ENCODE results near the gene PLD3. TPM values are rescaled to one million over a fixed set of nuclear protein-coding genes. Genes with fewer than 3 reads are reported as not detected.

PLD3 gene
- polyA plus RNA-seq, 3 donors: 194 to 276 (median 275) TPM

Other genes with a start within 250 kb of the PLD3 start
- 10 to 100 TPM in 2 of 3 donors, 1 to 10 TPM in 1; 9.2 to 19.6 (median 17.4) TPM for gene MAP3K10, start 157.3 kb upstream of the PLD3 start, polyA plus RNA-seq (ENCODE audit: insufficient read length in 3 of 3)
- gene TTC9B, start 130.3 kb upstream of the PLD3 start, polyA plus RNA-seq (ENCODE audit: insufficient read length in 3 of 3): under 1 TPM; 0.11 to 0.26 (median 0.12) TPM
- 1 to 10 TPM; 1.1 to 2.3 (median 1.2) TPM for gene CCNP, start 122.0 kb upstream of the PLD3 start, polyA plus RNA-seq (ENCODE audit: insufficient read length in 3 of 3)
- gene AKT2, start 63.4 kb upstream of the PLD3 start, polyA plus RNA-seq (ENCODE audit: insufficient read length in 3 of 3): 100 to 1,000 TPM; 144 to 248 (median 180) TPM
- 10 to 100 TPM in 2 of 3 donors, 1 to 10 TPM in 1; 8.3 to 18.0 (median 14.5) TPM for gene C19orf47, start 298 bp upstream of the PLD3 start, polyA plus RNA-seq (ENCODE audit: insufficient read length in 3 of 3)
- gene HIPK4, start 41.5 kb downstream of the PLD3 start, polyA plus RNA-seq (ENCODE audit: insufficient read length in 3 of 3): under 1 TPM in 2 of 3 donors, not detected in 1; 0.14 to 0.17 TPM
- 10 to 100 TPM; 10.2 to 14.0 (median 11.7) TPM for gene PRX, start 64.7 kb downstream of the PLD3 start, polyA plus RNA-seq (ENCODE audit: insufficient read length in 3 of 3)
- 1 to 10 TPM; 6.4 to 9.7 (median 7.0) TPM for gene SERTAD1, start 77.3 kb downstream of the PLD3 start, polyA plus RNA-seq (ENCODE audit: insufficient read length in 3 of 3)
- 10 to 100 TPM; 33.0 to 38.5 (median 34.6) TPM for gene SERTAD3, start 95.6 kb downstream of the PLD3 start, polyA plus RNA-seq (ENCODE audit: insufficient read length in 3 of 3)
- gene BLVRB, start 117.0 kb downstream of the PLD3 start, polyA plus RNA-seq (ENCODE audit: insufficient read length in 3 of 3): 10 to 100 TPM; 35.5 to 58.3 (median 49.3) TPM
- gene SPTBN4, start 118.3 kb downstream of the PLD3 start, polyA plus RNA-seq (ENCODE audit: insufficient read length in 3 of 3): 1 to 10 TPM; 1.5 to 2.2 (median 1.6) TPM
- 10 to 100 TPM; 44.3 to 47.9 (median 45.6) TPM for gene SHKBP1, start 228.2 kb downstream of the PLD3 start, polyA plus RNA-seq (ENCODE audit: insufficient read length in 3 of 3)

Measured in renal cortex interstitium (tissue), 3 donors.